T-helper 1 cell treated with Interleukin-12 subunit alpha and Interleukin-12 subunit beta and Interleukin-4 antibody, amounts not matched to agents 30 μg/mL and 1 μg/mL, for 36 hours (primary cell): Measurements from ENCODE around the gene ATG9A.
"Not testable (repeated sequence)": the region's sequence is repeated elsewhere in the genome, so short reads cannot be mapped to it uniquely, and the experiment has no call there.

Experiments
- H3K27ac Mint-ChIP-seq: one replicate; pipeline ENCODE4 v1.8.0; 2021; ENCODE audit warnings: mild to moderate bottlenecking, mixed read lengths
- H3K27me3 Mint-ChIP-seq: one replicate; pipeline ENCODE4 v1.8.0; 2021; ENCODE audit warnings: low read depth, mixed read lengths
- H3K36me3 Mint-ChIP-seq: one replicate; pipeline ENCODE4 v1.8.0; 2021; ENCODE audit warnings: low read depth, mixed read lengths
- H3K4me1 Mint-ChIP-seq: one replicate; pipeline ENCODE4 v1.8.0; 2021; ENCODE audit warnings: low read depth, mixed read lengths
- H3K4me3 Mint-ChIP-seq: one replicate; pipeline ENCODE4 v1.8.0; 2021; ENCODE audit warnings: mild to moderate bottlenecking, moderate library complexity, mixed read lengths
- H3K9me3 Mint-ChIP-seq: one replicate; pipeline ENCODE4 v1.8.0; 2021; ENCODE audit warnings: mixed read lengths

ATG9A gene

GRCh38 chr2:219261024-219261855 lies 31.8 kb upstream of the ATG9A start:
- Mint-ChIP-seq H3K9me3 (no peaks in the 10 kb centered on the region), H3K27ac (no peak overlapping the region), H3K4me3 (no peak overlapping the region), H3K27me3 (peaks cover 31% of the 10 kb centered on the region), H3K36me3 (no peaks in the 10 kb centered on the region), H3K4me1 (no peaks in the 10 kb centered on the region)

GRCh38 chr2:219258942-219259341 lies 29.5 kb upstream of the ATG9A start:
- not testable (repeated sequence) for H3K4me3 Mint-ChIP-seq, H3K27ac Mint-ChIP-seq, H3K36me3 Mint-ChIP-seq, H3K9me3 Mint-ChIP-seq
- peaks cover 11% of the 10 kb centered on the region for H3K4me1 Mint-ChIP-seq
- H3K27me3 Mint-ChIP-seq = peaks cover 31% of the 10 kb centered on the region

GRCh38 chr2:219254590-219255201 lies 25.3 kb upstream of the ATG9A start:
- H3K4me1 Mint-ChIP-seq = peaks cover 35% of the 10 kb centered on the region
- H3K27me3 Mint-ChIP-seq = peaks cover 3% of the 10 kb centered on the region
- no peaks in the 10 kb centered on the region for H3K9me3 Mint-ChIP-seq
- peaks cover 35% of the 10 kb centered on the region for H3K36me3 Mint-ChIP-seq
- H3K27ac Mint-ChIP-seq = peak overlapping the region; percentile 95
- peak overlapping the region; percentile 83 for H3K4me3 Mint-ChIP-seq

- peak within 1 kb of the TSS; percentile 97 for H3K27ac Mint-ChIP-seq
- H3K9me3 Mint-ChIP-seq = no peaks in the 10 kb centered on the region
- peaks cover 42% of the 10 kb centered on the region for H3K4me1 Mint-ChIP-seq
- no peaks in the 10 kb centered on the region for H3K27me3 Mint-ChIP-seq
- H3K4me3 Mint-ChIP-seq = peak within 1 kb of the TSS; percentile 99
- H3K36me3 Mint-ChIP-seq = peaks cover 43% of the 10 kb centered on the region
Observed at GRCh38 chr2:219253753-219254589, 24.5 kb upstream of the ATG9A start, which contains the start of gene TUBA4A. Gene TUBA4A, minus strand, starts transcription at chr2:219253918. Its CDS starts 60 bp downstream, at chr2:219253858.

GRCh38 chr2:219252900-219253752 lies 23.7 kb upstream of the ATG9A start, which contains the start of gene TUBA4B:
Gene TUBA4B, plus strand, starts transcription at chr2:219253243. Its CDS starts 165 bp downstream, at chr2:219253408.
- no peaks in the 10 kb centered on the region for H3K9me3 Mint-ChIP-seq
- H3K27ac Mint-ChIP-seq = peak within 1 kb of the TSS; percentile 97
- H3K27me3 Mint-ChIP-seq = no peaks in the 10 kb centered on the region
- peaks cover 51% of the 10 kb centered on the region for H3K36me3 Mint-ChIP-seq
- peaks cover 50% of the 10 kb centered on the region for H3K4me1 Mint-ChIP-seq
- H3K4me3 Mint-ChIP-seq = peak within 1 kb of the TSS; percentile 99

- Mint-ChIP-seq H3K27me3 (no peaks in the 10 kb centered on the region), H3K9me3 (no peaks in the 10 kb centered on the region), H3K27ac (peak overlapping the region; percentile 97), H3K4me1 (peaks cover 56% of the 10 kb centered on the region), H3K4me3 (peak overlapping the region; percentile 99), H3K36me3 (peaks cover 57% of the 10 kb centered on the region)
Observed at GRCh38 chr2:219252570-219252899, 23.1 kb upstream of the ATG9A start.

- Mint-ChIP-seq H3K36me3 (peaks cover 61% of the 10 kb centered on the region), H3K27me3 (no peaks in the 10 kb centered on the region), H3K9me3 (no peaks in the 10 kb centered on the region), H3K4me1 (peaks cover 61% of the 10 kb centered on the region), H3K4me3 (peak overlapping the region; percentile 99), H3K27ac (peak overlapping the region; percentile 97)
Observed at GRCh38 chr2:219252084-219252483, 22.6 kb upstream of the ATG9A start.

- Mint-ChIP-seq H3K27me3 (no peaks in the 10 kb centered on the region), H3K36me3 (peaks cover 61% of the 10 kb centered on the region), H3K27ac (peak overlapping the region; percentile 97), H3K4me1 (peaks cover 65% of the 10 kb centered on the region), H3K9me3 (no peaks in the 10 kb centered on the region), H3K4me3 (peak overlapping the region; percentile 99)
Observed at GRCh38 chr2:219251656-219252055, 22.2 kb upstream of the ATG9A start.

- H3K4me3 Mint-ChIP-seq = peak overlapping the region; percentile 99
- peak overlapping the region; percentile 97 for H3K27ac Mint-ChIP-seq
- no peaks in the 10 kb centered on the region for H3K27me3 Mint-ChIP-seq
- no peaks in the 10 kb centered on the region for H3K9me3 Mint-ChIP-seq
- H3K36me3 Mint-ChIP-seq = peaks cover 63% of the 10 kb centered on the region
- peaks cover 66% of the 10 kb centered on the region for H3K4me1 Mint-ChIP-seq
Observed at GRCh38 chr2:219250049-219250781, 20.8 kb upstream of the ATG9A start.

- Mint-ChIP-seq H3K27ac (peak overlapping the region; percentile 94), H3K36me3 (peaks cover 63% of the 10 kb centered on the region), H3K9me3 (no peaks in the 10 kb centered on the region), H3K4me1 (peaks cover 68% of the 10 kb centered on the region), H3K4me3 (peak overlapping the region; percentile 99), H3K27me3 (no peaks in the 10 kb centered on the region)
Observed at GRCh38 chr2:219249203-219249980, 20.0 kb upstream of the ATG9A start.

- Mint-ChIP-seq H3K4me3 (peak overlapping the region; percentile 99), H3K4me1 (peaks cover 69% of the 10 kb centered on the region), H3K36me3 (peaks cover 63% of the 10 kb centered on the region), H3K9me3 (no peaks in the 10 kb centered on the region), H3K27ac (peak overlapping the region; percentile 94), H3K27me3 (no peaks in the 10 kb centered on the region)
Observed at GRCh38 chr2:219248845-219249202, 19.4 kb upstream of the ATG9A start.

- Mint-ChIP-seq H3K36me3 (peaks cover 60% of the 10 kb centered on the region), H3K4me3 (peak overlapping the region; percentile 99), H3K27ac (peak overlapping the region; percentile 94), H3K27me3 (no peaks in the 10 kb centered on the region), H3K4me1 (peaks cover 73% of the 10 kb centered on the region), H3K9me3 (no peaks in the 10 kb centered on the region)
Observed at GRCh38 chr2:219247678-219248642, 18.5 kb upstream of the ATG9A start.
